Inflammatory macrophage (primary cell): Measurements from ENCODE around the gene GAREM1.
"Not testable (repeated sequence)": the region's sequence is repeated elsewhere in the genome, so short reads cannot be mapped to it uniquely, and the experiment has no call there.

Experiments
- DNase-seq, 2 donors: peaks; one replicate each; pipeline ENCODE4 v3.0.0-alpha.2; 2020 to 2022
- total RNA-seq, 18 experiments: gene quantifications; one replicate each; lab custom pipeline; 2026; ENCODE audit warnings: mixed read lengths in 6 of 18, inconsistent platforms in 2 of 18; lab: John Stamatoyannopoulos, UW

GAREM1 gene
- total RNA-seq: 0 to 1.6 (median 0.21) reads per million in 18 experiments

DNA sequence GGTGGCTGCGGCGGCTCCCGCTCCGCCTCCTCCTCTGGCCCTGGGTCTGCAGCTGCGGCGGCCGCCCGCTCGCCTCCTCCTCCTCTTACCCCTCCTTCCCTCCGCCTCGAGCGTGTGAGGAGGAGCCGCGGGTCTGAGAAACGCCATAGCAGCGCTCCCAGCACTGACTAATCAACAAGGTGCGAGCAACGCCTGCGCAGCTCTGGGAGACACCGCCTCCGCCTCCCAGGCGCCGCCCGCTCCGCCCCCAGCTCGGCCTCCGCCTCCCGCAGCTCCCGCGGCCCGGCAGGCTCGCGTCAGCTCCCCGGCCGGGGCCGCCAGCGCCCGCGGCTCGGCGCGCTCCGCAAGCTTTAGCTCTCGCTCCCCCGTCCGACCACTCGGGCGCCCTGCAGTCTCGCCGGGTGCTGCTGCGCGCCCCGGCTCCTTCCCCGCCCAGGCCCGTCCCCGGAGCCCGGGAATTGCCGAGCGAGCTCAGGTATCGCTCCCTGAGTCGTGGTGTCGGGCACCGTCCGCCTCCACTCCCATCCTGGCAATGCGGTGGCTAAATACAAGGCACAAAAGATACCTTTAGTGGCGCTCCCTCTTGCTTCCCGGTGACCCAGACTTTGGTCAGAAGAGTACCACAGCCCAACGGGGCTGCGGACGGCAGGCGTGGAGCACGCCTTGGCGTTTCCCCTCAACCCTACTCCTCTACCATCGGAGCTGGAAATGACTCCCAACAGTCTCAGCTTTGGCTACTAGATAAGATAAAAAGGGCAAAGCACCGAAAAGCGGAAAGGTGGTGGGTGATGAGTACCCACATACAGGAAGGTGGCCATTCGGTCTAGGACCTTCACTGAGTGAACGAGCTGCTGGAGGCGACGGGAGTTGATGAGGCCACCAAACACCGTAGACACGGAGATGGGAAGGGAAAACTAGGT lies at the start of gene GAREM1:
Gene GAREM1 (minus strand): TSS at position 169 of the 920 bp plus-strand sequence. CDS start 454 bp downstream, outside the sequence.
- peak; percentile 49 to 64 for DNase-seq

DNA sequence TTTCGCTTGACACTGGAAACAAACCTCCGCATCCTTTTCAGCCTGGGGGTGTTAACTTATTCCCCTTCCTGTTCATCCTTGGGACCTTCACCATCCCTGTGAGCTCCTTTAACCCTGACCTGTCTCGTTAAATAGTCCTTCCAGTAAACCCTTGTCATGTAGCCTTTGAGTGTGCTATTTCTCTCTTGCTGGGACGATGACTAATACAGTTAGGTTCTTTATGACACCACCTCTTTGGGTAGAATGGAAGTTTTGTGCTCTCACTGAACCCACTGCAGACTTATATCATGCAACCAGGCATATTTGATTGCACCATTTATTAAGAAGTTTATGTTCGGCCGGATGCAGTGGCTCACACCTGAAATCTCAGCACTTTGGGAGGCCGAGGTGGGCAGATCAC lies 40.5 kb upstream of the GAREM1 start:
- DNase-seq: no peak

GRCh38 chr18:32509111-32509510 lies 38.4 kb upstream of the GAREM1 start:
- DNase-seq: no peak

GRCh38 chr18:32507093-32507492 lies 36.4 kb upstream of the GAREM1 start:
- DNase-seq: no peak

DNA sequence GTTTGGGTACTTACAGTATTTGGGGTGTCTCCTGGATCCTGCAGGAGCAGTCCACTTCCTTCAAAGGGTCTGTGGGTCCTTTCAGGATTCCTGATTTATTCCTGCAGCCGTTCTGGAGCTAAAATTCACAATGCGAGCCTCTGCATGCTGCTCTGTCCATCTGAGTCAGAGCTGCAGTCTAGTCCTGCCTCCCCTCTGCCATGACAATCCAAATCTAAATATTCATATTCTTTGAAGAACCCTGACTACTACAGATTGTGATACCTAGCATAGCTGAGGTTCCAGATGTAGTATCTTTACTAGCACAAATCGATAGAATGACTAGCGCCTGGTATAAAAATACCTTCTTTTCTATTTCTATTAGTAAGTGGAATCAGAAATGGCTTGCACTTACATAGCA lies 31.3 kb upstream of the GAREM1 start:
- DNase-seq: no peak

- not testable (repeated sequence) for DNase-seq
These were observed 30.6 kb upstream of the GAREM1 start for GRCh38 chr18:32501242-32501641.

DNA sequence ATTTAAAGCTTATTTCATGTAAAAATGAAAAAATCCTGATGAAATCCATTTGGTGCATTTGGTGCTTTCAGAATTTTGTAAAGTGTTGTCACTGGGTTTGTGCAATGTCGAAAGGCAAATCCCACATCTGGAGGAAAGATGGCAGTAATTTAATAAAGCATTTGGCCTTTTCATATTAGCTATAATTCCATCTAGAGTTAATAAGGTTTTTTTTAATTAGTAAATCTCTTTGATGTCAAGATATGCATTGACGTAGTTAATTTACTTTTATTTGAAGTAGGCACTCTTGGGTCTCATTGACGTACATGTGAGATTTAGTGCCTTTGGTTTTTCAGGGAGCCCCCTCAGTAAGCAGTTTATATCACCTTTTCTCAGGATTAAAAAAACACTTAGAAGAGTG lies 12.3 kb upstream of the GAREM1 start:
- no peak for DNase-seq

- DNase-seq: no peak
These were observed 11.4 kb upstream of the GAREM1 start for GRCh38 chr18:32482117-32482516.

GRCh38 chr18:32480581-32480980 lies 9.9 kb upstream of the GAREM1 start:
- DNase-seq: no peak

DNA sequence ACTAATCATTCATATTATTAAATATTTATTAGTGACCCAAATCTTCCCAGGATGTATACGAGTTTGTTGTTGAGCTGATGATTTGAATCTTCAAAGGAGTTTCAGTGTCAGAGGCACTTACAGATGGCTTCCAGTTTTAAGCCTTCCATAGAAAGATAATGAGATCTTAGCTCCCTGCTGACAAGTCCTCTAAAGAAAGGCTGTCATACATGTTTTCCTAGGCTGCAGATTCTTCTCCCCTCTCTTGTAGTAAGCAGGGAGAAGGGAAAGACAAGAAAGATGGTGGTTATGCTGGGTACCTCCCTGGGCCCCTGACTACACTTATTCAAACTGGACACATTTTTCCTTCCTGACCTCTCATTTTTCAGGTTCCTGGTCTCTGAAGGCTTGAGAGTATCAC lies 8.1 kb upstream of the GAREM1 start:
- DNase-seq: no peak

- DNase-seq: no peak
These were observed 7.6 kb upstream of the GAREM1 start for GRCh38 chr18:32478317-32478716.

GRCh38 chr18:32476106-32476505 lies 5.4 kb upstream of the GAREM1 start:
- no peak for DNase-seq

GRCh38 chr18:32475069-32475468 lies 4.4 kb upstream of the GAREM1 start:
- not testable (repeated sequence) for DNase-seq

- no peak for DNase-seq
These were observed 2.6 kb upstream of the GAREM1 start for GRCh38 chr18:32473325-32473724.

DNA sequence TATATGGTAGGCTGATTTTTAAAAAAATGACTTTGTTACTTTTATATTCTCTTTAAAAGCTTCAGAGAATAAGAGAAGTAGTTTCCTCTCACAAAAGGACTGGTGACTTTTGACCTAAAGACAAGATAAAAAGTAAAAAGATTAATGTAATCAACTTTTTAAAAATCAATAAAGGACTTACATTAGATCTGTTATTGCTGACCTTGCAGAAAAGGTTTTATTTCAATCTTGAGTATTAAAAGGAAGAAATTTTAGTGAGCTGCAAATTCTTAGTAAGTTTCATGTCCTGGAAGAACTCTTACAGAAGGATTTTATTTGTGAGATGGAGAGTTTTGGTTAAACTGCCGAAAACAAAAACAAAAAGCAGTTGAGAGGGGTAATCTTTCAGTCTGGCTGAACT lies 2.2 kb upstream of the GAREM1 start:
- DNase-seq: no peak

- no peak for DNase-seq
These were observed 295 bp downstream of the GAREM1 start for GRCh38 chr18:32470460-32470713.

DNA sequence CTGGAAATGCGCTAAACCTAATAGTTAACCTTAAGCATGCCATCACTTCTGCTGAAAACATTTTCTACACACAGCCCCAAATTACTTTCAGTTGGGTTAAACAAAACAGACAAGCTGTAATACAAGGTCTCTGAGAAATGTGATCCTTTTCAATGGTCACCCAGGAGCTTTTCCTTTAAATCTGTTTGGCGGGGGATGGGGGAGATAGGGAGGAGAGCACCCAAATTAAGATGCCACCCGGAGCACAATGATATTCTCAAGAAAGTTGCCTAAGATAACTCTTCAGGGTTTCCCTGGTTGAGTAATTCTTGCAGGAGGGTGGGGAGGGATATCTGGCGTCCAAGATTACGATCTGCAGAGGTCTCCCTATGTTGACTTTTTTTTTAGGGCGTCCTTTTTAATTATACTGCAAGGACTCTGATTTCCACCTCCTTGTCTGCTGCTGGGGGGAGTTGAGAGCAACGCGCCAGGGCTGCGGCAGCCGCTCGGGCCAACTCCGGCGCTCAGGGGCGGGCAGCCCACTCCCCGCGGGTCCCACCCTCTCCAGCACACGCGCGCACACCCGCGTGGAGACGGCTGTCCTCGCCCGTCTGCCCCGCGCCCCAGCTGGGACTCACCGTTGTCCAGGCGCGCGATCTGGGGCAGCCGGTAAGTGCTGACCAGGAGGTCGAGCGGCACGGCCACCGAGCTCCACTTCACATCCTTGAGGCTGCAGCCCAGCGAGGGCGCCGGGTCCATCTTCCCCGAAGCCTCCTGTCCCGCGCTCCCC lies 807 bp downstream of the GAREM1 start:
- no peak for DNase-seq

- no peak for DNase-seq
These were observed 1.5 kb downstream of the GAREM1 start for GRCh38 chr18:32469190-32469651.

- peak; percentile 19 for DNase-seq
These were observed 2.4 kb downstream of the GAREM1 start for GRCh38 chr18:32468147-32468845.

GRCh38 chr18:32461709-32462272 lies 8.9 kb downstream of the GAREM1 start:
- no peak for DNase-seq

DNA sequence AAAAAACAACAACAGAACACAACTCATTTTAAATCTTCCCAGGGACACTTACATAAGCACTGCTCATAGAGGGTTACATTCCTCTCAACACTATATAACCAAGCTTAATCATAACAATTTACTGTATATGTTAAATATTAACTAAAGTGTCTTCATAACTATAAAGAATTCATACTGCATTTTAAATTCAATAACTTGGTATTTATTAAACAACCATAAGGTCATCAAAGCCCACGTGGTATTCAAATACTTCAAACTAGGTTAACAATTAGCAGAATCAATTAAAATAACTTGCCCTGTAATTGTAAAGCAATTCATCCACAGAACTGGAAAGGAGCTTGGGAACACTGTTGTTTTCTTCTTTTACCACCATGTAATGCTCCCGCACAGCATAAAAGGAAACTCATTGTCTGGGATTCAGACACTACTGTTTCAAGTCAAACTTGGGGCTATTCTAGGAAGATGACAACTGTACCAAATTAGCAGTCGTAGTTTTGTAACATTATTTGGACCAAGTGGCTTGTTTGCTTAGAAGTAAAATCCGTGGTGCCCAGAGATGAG lies 10.4 kb downstream of the GAREM1 start:
- DNase-seq: no peak

GRCh38 chr18:32459361-32460101 lies 11.2 kb downstream of the GAREM1 start:
- DNase-seq: no peak
